ENCODE measurements around the gene NCK2.
"Not testable (repeated sequence)": the region's sequence is repeated elsewhere in the genome, so short reads cannot be mapped to it uniquely, and the experiment has no call there.

The NCK2 gene

GRCh38 chr2:105754011-105754410 is 9.3 kb downstream of the NCK2 start:
- DNase-seq (ENCODE audit: low read depth), result no peak
- no peak for TF ChIP-seq CTCF (IDR thresholded peaks at IDR 0.05; ENCODE audit: control insufficient read depth, insufficient read depth, low read depth, low read length, missing control alignments)
- H3K4me3 ChIP-seq (ENCODE audit: control insufficient read depth, low read depth, low read length), result no peak overlapping the region

GRCh38 chr2:105754994-105755393 is 10.3 kb downstream of the NCK2 start:
- no peak for TF ChIP-seq CTCF (IDR thresholded peaks at IDR 0.05; ENCODE audit: control insufficient read depth, insufficient read depth, low read depth, low read length, missing control alignments)
- DNase-seq (ENCODE audit: low read depth), result no peak
- H3K4me3 ChIP-seq (ENCODE audit: control insufficient read depth, low read depth, low read length), result no peak overlapping the region

- H3K4me3 ChIP-seq (ENCODE audit: control insufficient read depth, low read depth, low read length), result no peak overlapping the region
- TF ChIP-seq CTCF (IDR thresholded peaks at IDR 0.05; ENCODE audit: control insufficient read depth, insufficient read depth, low read depth, low read length, missing control alignments), result no peak
- no peak for DNase-seq (ENCODE audit: low read depth)
Observed at GRCh38 chr2:105755895-105756294, 11.2 kb downstream of the NCK2 start.

- no peak for DNase-seq (ENCODE audit: low read depth)
- no peak overlapping the region for H3K4me3 ChIP-seq (ENCODE audit: control insufficient read depth, low read depth, low read length)
- TF ChIP-seq CTCF (IDR thresholded peaks at IDR 0.05; ENCODE audit: control insufficient read depth, insufficient read depth, low read depth, low read length, missing control alignments), result no peak
Observed at GRCh38 chr2:105756435-105756834, 11.7 kb downstream of the NCK2 start.

- H3K4me3 ChIP-seq (ENCODE audit: control insufficient read depth, low read depth, low read length); DNase-seq (ENCODE audit: low read depth): not testable (repeated sequence)
Observed at GRCh38 chr2:105756865-105757264, 12.2 kb downstream of the NCK2 start.

- H3K4me3 ChIP-seq (ENCODE audit: control insufficient read depth, low read depth, low read length), result no peak overlapping the region
- no peak for TF ChIP-seq CTCF (IDR thresholded peaks at IDR 0.05; ENCODE audit: control insufficient read depth, insufficient read depth, low read depth, low read length, missing control alignments)
- DNase-seq (ENCODE audit: low read depth), result no peak
Observed at GRCh38 chr2:105757433-105757832, 12.7 kb downstream of the NCK2 start.

- no peak overlapping the region for H3K4me3 ChIP-seq (ENCODE audit: control insufficient read depth, low read depth, low read length)
- TF ChIP-seq CTCF (IDR thresholded peaks at IDR 0.05; ENCODE audit: control insufficient read depth, insufficient read depth, low read depth, low read length, missing control alignments), result no peak
- DNase-seq (ENCODE audit: low read depth), result no peak
Observed at GRCh38 chr2:105760191-105760590, 15.5 kb downstream of the NCK2 start.
